ENCODE results near the gene STK40.

The STK40 gene

DNA sequence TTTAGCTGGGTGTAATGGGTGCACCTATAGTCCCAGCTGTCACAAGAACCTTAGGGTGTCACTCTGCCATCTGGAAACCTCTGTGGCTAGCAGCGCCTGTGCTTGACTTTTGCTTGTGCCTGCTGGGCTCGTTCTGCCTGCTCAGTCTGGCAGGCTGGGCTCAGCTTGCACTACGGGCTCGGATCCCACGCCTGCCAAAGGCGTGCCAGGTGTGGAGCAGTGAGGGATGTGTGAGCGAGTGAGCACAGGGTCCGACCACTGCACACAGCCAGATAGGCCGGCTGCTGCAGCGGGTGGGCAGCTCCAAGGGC lies 14.7 kb upstream of the STK40 start:
- no peak for DNase-seq (ENCODE audit: low read depth)
- TF ChIP-seq, protein P1, sequence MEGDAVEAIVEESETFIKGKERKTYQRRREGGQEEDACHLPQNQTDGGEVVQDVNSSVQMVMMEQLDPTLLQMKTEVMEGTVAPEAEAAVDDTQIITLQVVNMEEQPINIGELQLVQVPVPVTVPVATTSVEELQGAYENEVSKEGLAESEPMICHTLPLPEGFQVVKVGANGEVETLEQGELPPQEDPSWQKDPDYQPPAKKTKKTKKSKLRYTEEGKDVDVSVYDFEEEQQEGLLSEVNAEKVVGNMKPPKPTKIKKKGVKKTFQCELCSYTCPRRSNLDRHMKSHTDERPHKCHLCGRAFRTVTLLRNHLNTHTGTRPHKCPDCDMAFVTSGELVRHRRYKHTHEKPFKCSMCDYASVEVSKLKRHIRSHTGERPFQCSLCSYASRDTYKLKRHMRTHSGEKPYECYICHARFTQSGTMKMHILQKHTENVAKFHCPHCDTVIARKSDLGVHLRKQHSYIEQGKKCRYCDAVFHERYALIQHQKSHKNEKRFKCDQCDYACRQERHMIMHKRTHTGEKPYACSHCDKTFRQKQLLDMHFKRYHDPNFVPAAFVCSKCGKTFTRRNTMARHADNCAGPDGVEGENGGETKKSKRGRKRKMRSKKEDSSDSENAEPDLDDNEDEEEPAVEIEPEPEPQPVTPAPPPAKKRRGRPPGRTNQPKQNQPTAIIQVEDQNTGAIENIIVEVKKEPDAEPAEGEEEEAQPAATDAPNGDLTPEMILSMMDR (IDR thresholded peaks at IDR 0.05; ENCODE audit: control insufficient read depth, insufficient read depth, low read depth, low read length, missing control alignments), result no peak
- peak overlapping the region; percentile 45 for H3K4me3 ChIP-seq (ENCODE audit: control insufficient read depth, low read depth, low read length)

DNA sequence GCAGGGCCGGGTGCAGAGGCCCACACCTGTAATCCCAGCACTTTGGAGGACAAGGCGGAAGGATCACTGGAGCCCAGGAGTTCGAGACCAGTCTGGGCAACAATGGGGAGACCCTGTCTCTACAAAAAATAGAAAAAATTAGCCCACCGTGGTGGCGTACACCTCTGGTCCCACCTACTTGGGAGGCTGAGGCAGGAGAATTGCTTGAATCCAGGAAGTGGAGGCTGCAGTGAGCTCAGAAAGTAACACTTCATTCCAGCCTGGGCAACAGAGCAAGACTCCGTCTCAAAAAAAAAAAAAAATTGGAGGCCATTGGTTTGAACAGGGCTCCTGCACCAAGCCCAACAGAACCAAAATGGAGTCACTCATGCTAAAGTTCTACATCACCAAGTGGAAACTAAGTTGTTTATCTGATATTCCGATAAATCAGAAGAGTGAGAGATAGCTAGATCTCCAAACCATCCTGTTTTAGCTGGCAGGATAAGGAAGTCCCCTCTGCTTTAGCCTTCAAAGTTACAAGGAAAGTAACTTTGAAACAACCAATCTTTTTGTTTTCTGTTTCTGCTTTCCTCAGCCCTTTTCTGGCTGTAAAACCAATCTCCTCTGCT lies 12.8 kb upstream of the STK40 start:
- DNase-seq (ENCODE audit: low read depth), result no peak
- TF ChIP-seq, protein P1 (IDR thresholded peaks at IDR 0.05; ENCODE audit: control insufficient read depth, insufficient read depth, low read depth, low read length, missing control alignments), result no peak
- H3K4me3 ChIP-seq (ENCODE audit: control insufficient read depth, low read depth, low read length), result no peak overlapping the region

DNA sequence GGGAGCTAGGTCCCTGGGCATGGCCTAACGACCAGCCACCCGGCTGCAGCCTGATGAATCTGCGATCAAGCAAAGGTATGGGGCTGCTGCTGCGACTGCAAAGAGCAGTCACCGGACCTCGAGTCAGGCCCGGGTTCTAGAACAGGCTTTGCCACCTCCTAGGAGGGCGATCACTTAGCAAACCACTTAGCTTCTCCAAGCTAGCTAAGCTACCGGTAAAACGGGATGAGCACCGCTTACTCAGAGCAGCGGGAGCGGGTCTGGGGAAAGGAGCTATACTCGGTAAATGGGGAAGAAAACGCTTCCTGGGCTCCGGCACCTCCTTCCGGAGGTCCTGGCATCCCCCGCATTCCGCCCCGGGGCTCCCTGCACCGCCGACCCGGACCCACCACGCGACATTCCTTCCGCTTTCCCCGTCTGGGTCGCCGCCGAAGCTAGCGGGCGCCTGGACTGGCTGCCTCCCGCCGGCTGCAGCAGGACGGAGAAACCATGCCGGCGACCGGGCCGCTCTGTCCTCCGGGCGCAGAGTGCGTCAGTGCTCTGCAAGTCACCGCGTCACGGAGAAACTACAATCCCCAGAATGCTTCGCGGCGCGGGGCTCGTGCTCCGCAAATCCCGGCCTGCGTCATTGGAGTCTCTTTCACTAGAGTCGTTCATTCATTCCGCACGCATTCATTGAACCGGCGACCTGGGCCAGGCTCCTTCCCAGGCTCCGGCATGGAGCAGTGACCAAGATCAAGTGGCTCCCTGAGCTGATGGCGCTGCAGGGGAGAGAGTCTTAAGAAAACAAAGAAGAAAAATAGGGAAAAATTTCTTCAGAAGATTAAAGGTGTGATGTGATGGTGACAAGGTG lies 11.9 kb upstream of the STK40 start, which contains the start of gene LSM10:
Gene LSM10, minus strand, starts transcription at position 531 of the 853 bp plus-strand sequence. CDS start 3,779 bp downstream, outside the sequence.
- TF ChIP-seq, protein P1 (IDR thresholded peaks at IDR 0.05; ENCODE audit: control insufficient read depth, insufficient read depth, low read depth, low read length, missing control alignments), result no peak
- H3K4me3 ChIP-seq (ENCODE audit: control insufficient read depth, low read depth, low read length), result peak within 1 kb of the TSS; percentile 77
- DNase-seq (ENCODE audit: low read depth), result peak; percentile 84

DNA sequence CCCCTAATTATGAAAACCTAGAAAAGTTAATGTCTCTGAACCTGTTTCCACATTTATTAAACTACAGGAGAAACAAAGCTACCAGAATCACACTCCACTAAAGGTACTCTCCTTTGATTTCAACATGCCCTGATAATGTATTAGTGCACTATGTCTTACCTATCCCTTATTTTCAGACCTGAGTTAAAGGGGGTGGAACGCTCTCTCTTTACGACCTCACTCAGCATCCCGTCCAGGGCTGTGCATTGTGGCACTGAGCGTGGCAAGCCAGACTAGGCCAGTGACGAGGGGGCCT lies 11.3 kb upstream of the STK40 start:
- peak overlapping the region; percentile 77 for H3K4me3 ChIP-seq (ENCODE audit: control insufficient read depth, low read depth, low read length)
- TF ChIP-seq, protein P1 (IDR thresholded peaks at IDR 0.05; ENCODE audit: control insufficient read depth, insufficient read depth, low read depth, low read length, missing control alignments), result no peak
- DNase-seq (ENCODE audit: low read depth), result no peak

DNA sequence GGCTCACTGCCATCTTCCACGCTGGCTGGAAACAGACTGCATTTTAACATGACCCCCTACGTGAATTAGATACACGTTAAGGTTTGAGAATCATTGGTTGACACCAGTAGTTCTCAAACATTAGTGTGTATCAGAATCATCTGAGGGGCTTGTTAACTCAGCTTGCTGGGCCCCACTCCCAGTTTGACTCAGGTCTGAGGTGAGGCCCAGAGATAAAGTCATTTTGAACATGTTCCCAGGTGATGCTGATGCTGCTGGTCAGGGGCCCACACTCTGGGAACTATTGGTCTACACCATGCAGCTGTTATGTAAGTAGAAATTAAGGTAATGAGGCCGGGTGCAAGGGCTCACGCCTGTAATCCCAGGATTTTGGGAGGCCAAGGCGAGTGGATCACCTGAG lies 10.6 kb upstream of the STK40 start:
- H3K4me3 ChIP-seq (ENCODE audit: control insufficient read depth, low read depth, low read length), result no peak overlapping the region; the same call in 1 of the 2 replicates
- TF ChIP-seq, protein P1 (IDR thresholded peaks at IDR 0.05; ENCODE audit: control insufficient read depth, insufficient read depth, low read depth, low read length, missing control alignments), result no peak
- no peak for DNase-seq (ENCODE audit: low read depth)

DNA sequence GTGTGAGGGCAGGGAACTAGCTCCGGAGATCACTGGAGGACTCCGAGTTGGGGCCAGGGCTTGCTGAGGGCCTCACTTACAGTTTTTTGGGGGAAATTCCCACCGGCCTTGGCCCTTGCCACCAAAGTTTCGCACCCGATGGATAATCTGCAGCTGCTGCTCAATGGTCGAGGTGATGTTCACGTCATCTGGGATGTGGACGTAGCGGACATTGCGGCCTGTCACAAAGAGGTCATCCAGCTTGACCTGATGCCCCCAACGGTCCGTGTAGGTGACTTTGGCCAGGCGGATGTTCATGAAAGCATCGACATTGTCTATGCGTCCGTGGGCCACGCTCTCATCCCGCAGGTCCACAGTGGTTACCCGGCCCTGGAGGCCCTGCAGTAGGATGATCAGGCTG lies 8.0 kb upstream of the STK40 start:
- H3K4me3 ChIP-seq (ENCODE audit: control insufficient read depth, low read depth, low read length), result no peak overlapping the region
- TF ChIP-seq, protein P1 (IDR thresholded peaks at IDR 0.05; ENCODE audit: control insufficient read depth, insufficient read depth, low read depth, low read length, missing control alignments), result no peak
- DNase-seq (ENCODE audit: low read depth), result no peak
